ENCODE data around the gene LSAMP.

DNA sequence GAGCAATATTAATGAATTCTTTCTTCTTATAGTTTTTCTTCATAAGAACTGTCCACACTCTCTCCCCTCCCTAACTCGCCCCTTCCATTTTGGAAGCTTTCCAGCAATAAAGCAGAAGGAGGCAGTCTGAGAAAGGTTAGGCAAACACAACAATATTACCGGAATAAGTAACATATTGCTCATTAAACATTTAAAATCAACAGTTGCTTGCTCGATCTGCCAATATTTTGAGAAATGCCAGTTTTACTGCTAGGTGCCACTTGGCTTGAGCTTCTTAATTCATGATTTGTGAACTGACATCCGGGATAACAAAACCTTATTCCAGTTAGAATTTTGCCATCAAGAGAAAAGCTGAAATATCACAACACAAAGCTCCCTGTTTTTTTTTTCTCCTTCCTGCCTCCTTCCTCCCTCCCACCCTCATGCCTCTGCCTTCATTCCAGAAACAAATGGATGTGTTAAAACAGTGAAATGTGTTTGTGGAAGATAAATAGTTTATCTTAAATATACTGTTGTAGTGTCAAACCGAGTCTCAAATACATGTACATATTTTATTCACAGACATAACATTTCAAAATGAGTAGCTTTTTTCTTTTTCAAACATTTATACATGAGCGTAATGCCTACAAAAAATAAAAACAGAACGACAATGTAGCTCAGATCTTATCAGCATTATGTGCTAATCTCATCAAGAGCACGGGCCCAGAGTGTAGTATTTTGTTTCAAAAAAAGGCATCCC lies 568.2 kb downstream of the LSAMP start:
- TF ChIP-seq, protein P1, sequence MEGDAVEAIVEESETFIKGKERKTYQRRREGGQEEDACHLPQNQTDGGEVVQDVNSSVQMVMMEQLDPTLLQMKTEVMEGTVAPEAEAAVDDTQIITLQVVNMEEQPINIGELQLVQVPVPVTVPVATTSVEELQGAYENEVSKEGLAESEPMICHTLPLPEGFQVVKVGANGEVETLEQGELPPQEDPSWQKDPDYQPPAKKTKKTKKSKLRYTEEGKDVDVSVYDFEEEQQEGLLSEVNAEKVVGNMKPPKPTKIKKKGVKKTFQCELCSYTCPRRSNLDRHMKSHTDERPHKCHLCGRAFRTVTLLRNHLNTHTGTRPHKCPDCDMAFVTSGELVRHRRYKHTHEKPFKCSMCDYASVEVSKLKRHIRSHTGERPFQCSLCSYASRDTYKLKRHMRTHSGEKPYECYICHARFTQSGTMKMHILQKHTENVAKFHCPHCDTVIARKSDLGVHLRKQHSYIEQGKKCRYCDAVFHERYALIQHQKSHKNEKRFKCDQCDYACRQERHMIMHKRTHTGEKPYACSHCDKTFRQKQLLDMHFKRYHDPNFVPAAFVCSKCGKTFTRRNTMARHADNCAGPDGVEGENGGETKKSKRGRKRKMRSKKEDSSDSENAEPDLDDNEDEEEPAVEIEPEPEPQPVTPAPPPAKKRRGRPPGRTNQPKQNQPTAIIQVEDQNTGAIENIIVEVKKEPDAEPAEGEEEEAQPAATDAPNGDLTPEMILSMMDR (conservative IDR thresholded peaks at IDR 0.05), result no peak
- TF ChIP-seq EZH2 (IDR thresholded peaks at IDR 0.05; ENCODE audit: low read depth), result no peak

All from PC-9 (cell line).